ENCODE measurements around the gene LBH. TPM values are rescaled to one million over a fixed set of nuclear protein-coding genes. Genes with fewer than 3 reads are reported as not detected.

Gene LBH
- total and polyA plus RNA-seq, 2 experiments from 2014 or later: 54.1 to 75.9 TPM

DNA sequence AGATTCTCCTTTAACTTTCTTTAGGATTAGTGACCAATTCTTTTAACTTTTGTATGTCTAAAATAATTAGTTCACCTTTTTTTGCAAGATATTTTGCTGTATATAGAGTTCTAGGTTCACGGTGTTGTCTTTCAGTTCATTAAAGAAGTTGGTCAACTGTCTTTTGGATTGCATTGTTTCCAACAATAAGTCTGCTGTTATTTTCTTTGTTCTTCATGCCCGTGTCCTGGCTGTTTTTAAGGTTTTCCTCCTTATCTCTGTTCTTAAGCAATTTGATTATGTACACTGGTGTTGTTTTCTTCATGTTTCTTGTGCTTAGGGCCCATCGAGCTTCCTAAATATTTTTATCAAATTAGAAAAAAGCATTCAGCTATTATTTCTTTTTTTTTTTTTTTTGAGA lies 54.4 kb downstream of the LBH start:
- no peak for DNase-seq (ENCODE audit: low spot score)
- Histone ChIP-seq H3K36me3 (replicated peaks; ENCODE audit: insufficient read depth, low read depth) (no peaks in the 10 kb centered on the region), H3K27ac (no peak overlapping the region), H3K79me2 (no peaks in the 10 kb centered on the region), H3K4me2 (no peak overlapping the region), H3K9me2 (replicated peaks; ENCODE audit: insufficient read depth) (no peaks in the 10 kb centered on the region), H3K9me3 (ENCODE audit: low read depth) (no peaks in the 10 kb centered on the region), H3K4me1 (ENCODE audit: insufficient read depth) (no peaks in the 10 kb centered on the region), H3K4me3 (no peak overlapping the region), H2AFZ (no peak overlapping the region), H4K20me1 (ENCODE audit: insufficient read depth, poor library complexity, severe bottlenecking) (no peaks in the 10 kb centered on the region), H3K27me3 (no peaks in the 10 kb centered on the region)
- 90% methylated on average over 3 of the region's 3 CpGs for WGBS (ENCODE audit: low lambda C conversion rate, missing lambda C conversion rate)
- TF ChIP-seq EZH2 (IDR thresholded peaks at IDR 0.05; ENCODE audit: borderline replicate concordance) (no peak), EZH2phosphoT487 (IDR thresholded peaks at IDR 0.05; ENCODE audit: low read depth, severe bottlenecking, unreplicated experiment) (no peak)
- TF ChIP-seq, protein P1, sequence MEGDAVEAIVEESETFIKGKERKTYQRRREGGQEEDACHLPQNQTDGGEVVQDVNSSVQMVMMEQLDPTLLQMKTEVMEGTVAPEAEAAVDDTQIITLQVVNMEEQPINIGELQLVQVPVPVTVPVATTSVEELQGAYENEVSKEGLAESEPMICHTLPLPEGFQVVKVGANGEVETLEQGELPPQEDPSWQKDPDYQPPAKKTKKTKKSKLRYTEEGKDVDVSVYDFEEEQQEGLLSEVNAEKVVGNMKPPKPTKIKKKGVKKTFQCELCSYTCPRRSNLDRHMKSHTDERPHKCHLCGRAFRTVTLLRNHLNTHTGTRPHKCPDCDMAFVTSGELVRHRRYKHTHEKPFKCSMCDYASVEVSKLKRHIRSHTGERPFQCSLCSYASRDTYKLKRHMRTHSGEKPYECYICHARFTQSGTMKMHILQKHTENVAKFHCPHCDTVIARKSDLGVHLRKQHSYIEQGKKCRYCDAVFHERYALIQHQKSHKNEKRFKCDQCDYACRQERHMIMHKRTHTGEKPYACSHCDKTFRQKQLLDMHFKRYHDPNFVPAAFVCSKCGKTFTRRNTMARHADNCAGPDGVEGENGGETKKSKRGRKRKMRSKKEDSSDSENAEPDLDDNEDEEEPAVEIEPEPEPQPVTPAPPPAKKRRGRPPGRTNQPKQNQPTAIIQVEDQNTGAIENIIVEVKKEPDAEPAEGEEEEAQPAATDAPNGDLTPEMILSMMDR (IDR thresholded peaks at IDR 0.05; ENCODE audit: poor library complexity): no peak

DNA sequence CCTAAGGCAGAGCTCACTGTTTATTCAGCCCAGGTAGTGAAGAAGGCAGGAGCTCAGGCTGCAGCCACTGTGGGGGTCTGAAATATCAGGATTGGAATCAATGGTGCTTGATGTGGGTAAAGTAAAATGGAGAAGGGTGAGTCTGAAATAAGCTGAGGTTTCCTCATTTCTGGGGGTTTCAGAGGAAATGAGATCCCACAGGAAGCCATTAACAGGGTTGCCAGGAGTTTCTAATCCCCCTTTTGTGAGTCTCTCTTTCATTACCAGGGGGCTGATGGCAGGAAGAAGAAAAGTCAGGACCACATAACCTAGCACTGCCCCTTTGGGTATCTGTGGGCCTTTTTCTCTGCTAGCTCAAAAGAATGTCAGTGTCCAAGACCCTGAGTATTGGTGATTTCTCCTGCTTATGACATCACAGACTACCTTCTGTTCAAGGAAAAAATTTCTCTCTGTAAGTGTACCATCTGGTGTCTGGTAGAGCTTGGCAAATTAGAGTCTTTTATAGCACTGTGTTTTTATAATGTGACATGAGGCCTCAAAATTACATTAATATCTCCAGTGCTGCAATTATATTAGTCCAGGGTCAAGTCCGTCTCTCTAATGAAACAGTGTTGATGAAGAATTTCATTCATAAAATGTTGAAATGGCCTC lies 56.0 kb downstream of the LBH start:
- H3K4me2 ChIP-seq: no peak overlapping the region
- no peak for DNase-seq (ENCODE audit: low spot score)
- no peaks in the 10 kb centered on the region for H3K9me3 ChIP-seq (ENCODE audit: low read depth)
- H3K36me3 ChIP-seq (replicated peaks; ENCODE audit: insufficient read depth, low read depth): no peaks in the 10 kb centered on the region
- no peak overlapping the region for H2AFZ ChIP-seq
- H3K79me2 ChIP-seq: no peaks in the 10 kb centered on the region
- no peak overlapping the region for H3K4me3 ChIP-seq
- H3K27me3 ChIP-seq: no peaks in the 10 kb centered on the region
- H3K9me2 ChIP-seq (replicated peaks; ENCODE audit: insufficient read depth): no peaks in the 10 kb centered on the region
- 79% methylated on average over 1 of the region's 1 CpG for WGBS (ENCODE audit: low lambda C conversion rate, missing lambda C conversion rate)
- H3K27ac ChIP-seq: no peak overlapping the region
- TF ChIP-seq EZH2 (IDR thresholded peaks at IDR 0.05; ENCODE audit: borderline replicate concordance) (no peak), EZH2phosphoT487 (IDR thresholded peaks at IDR 0.05; ENCODE audit: low read depth, severe bottlenecking, unreplicated experiment) (no peak)
- TF ChIP-seq, protein P1 (IDR thresholded peaks at IDR 0.05; ENCODE audit: poor library complexity): no peak
- H4K20me1 ChIP-seq (ENCODE audit: insufficient read depth, poor library complexity, severe bottlenecking): no peaks in the 10 kb centered on the region
- H3K4me1 ChIP-seq (ENCODE audit: insufficient read depth): no peaks in the 10 kb centered on the region

- no peaks in the 10 kb centered on the region for H3K36me3 ChIP-seq (replicated peaks; ENCODE audit: insufficient read depth, low read depth)
- H3K4me1 ChIP-seq (ENCODE audit: insufficient read depth): no peaks in the 10 kb centered on the region
- no peak for DNase-seq (ENCODE audit: low spot score)
- H3K27ac ChIP-seq: no peak overlapping the region
- H4K20me1 ChIP-seq (ENCODE audit: insufficient read depth, poor library complexity, severe bottlenecking): no peaks in the 10 kb centered on the region
- no peak overlapping the region for H3K4me2 ChIP-seq
- WGBS (ENCODE audit: low lambda C conversion rate, missing lambda C conversion rate): 59% methylated on average over 4 of the region's 4 CpGs
- no peak overlapping the region for H2AFZ ChIP-seq
- no peak overlapping the region for H3K4me3 ChIP-seq
- TF ChIP-seq EZH2 (IDR thresholded peaks at IDR 0.05; ENCODE audit: borderline replicate concordance) (no peak), EZH2phosphoT487 (IDR thresholded peaks at IDR 0.05; ENCODE audit: low read depth, severe bottlenecking, unreplicated experiment) (no peak)
- TF ChIP-seq, protein P1 (IDR thresholded peaks at IDR 0.05; ENCODE audit: poor library complexity): no peak
- H3K9me3 ChIP-seq (ENCODE audit: low read depth): no peaks in the 10 kb centered on the region
- H3K27me3 ChIP-seq: no peaks in the 10 kb centered on the region
- H3K79me2 ChIP-seq: no peaks in the 10 kb centered on the region
- H3K9me2 ChIP-seq (replicated peaks; ENCODE audit: insufficient read depth): no peaks in the 10 kb centered on the region
Measured at GRCh38 chr2:30287857-30288513, 56.7 kb downstream of the LBH start.
